HG03575 (cell line): ENCODE results near the gene CASP1.

Source experiments
- ATAC-seq: cut with Tn5 transposase; IDR thresholded peaks from one replicate; pipeline ENCODE4 v1.9.1; 2021; ENCODE audit not compliant: unreplicated experiment, insufficient number of reproducible peaks, low FRiP score; ENCODE audit errors: extremely low read depth

The CASP1 gene

GRCh38 chr11:104999721-105000120, 35.2 kb downstream of the CASP1 start:
- ATAC-seq = no peak

GRCh38 chr11:104997288-104997687, 37.7 kb downstream of the CASP1 start:
- ATAC-seq = no peak

DNA sequence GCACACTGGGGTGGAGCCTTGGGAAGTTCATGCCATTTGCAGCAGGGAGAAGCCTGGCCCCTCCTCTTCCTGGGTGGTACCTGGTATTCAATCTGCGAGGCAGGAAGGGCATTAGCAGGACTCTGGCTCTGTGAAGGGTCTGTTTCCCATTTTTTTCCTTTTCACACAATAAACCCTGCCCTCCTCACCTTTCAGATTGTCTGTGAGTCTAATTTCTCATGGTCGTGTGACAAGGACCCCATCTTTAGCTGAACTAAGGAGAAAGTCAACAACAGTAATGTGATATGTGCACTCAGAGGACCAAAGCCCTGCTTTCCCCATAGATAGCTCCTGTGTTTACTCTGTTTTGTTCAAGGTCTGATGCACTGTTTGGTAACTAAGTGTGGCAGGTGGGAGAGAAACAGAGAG, 39.9 kb downstream of the CASP1 start:
- ATAC-seq = no peak

- no peak for ATAC-seq
These were observed 42.2 kb downstream of the CASP1 start for GRCh38 chr11:104992781-104993180.

DNA sequence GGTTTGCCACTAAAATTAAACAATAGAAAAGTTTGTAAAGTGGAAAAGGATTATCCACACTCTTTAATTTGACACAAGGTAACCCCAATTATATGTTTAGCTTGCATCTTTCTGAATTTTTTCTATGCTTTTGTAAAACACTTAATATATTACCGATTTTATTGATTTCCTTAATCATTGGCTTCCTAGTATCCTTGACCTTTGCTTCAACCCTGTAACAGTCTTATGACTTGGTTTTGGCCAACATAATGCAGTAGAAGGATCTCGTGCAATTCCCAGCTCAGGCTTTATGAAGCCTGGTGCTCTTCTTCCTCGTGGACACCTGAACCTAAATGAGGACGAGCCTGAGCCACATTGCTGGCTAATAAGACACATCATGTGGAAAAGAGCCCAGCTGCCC, 43.0 kb downstream of the CASP1 start:
- ATAC-seq = no peak

DNA sequence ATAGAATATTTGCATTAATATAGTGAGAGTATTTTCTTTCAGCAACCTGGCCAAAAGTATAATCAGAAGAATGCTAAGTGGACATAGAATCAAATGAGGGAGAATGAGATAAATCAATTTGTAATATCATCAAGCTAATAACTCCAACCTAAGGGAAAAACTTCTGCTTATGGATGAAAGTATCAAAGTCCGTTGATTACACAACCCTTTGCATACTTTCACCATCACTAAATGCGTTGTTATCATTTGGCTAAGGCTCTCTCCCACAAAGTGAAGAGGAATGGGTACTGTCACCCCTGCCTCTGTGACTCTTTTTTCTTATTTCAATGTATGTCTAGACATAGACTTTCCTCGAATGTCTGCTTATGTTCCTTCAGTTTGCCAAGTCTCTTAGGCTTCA, 50.1 kb downstream of the CASP1 start:
- ATAC-seq = no peak

DNA sequence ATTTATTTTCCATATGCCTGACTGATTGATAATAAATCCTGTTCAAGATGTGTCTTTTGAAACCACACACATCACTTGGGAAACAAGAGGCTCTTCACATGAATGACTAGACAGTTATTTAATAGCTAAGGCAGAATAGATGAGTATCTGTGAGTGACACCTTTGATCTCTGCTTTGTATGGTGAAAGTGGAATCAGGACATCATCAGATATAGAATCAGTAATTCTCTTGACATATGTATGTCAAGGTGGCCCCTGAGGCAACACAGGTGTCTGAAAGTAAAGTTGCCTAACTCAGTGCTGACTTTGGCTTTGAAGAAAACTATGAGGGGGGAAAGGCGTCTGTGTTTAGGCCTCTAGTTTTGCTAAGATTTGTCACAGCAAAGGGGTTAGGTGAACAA, 55.1 kb downstream of the CASP1 start:
- ATAC-seq = no peak
